OCI-LY7 (cell line): ENCODE measurements around the gene SLC9A3. TPM values are rescaled to one million over a fixed set of nuclear protein-coding genes. Genes with fewer than 3 reads are reported as not detected.

Experiments
- BruUV-seq: library from RNA; stranded (reverse); fragments of 400-500 nt; replicated peaks from 2 replicates; lab custom pipeline; 2021; lab: Mats Ljungman, UMichigan
- CTCF ChIA-PET: fragments of 300-600 bp; sonication (Branson Sonifier 250); formaldehyde crosslinking; loops from one replicate; lab custom pipeline; 2022; ENCODE audit warnings: antibody characterized with exemption; ENCODE audit not compliant: unreplicated experiment; lab: Charles Lee
- POLR2A ChIA-PET: fragments of 300-600 bp; sonication (Branson Sonifier 250); formaldehyde crosslinking; loops from one replicate; lab custom pipeline; 2022; ENCODE audit warnings: antibody characterized with exemption; lab: Charles Lee
- DNase-seq: peaks from one replicate; pipeline ENCODE4 v3.0.0-alpha.2; 2015; ENCODE audit warnings: low spot score
- H2AFZ ChIP-seq: fragments of 200-600 bp; sonication (generic), shearing (Covaris generic); 2 replicates; pipeline ENCODE4 v1.6.1; 2014; ENCODE audit warnings: mild to moderate bottlenecking, antibody characterized with exemption, low read length, moderate library complexity
- H3K27ac ChIP-seq: fragments of 200-600 bp; sonication (generic); 2 replicates; pipeline ENCODE4 v1.5.1; 2014; ENCODE audit warnings: mixed run types, low read depth, mild to moderate bottlenecking, moderate library complexity, low read length, inconsistent platforms; ENCODE audit not compliant: poor library complexity, severe bottlenecking
- H3K36me3 ChIP-seq: fragments of 200-600 bp; sonication (generic); 2 replicates; pipeline ENCODE4 v1.6.1; 2014; ENCODE audit warnings: mild to moderate bottlenecking, antibody characterized with exemption, low read length, moderate library complexity, mixed read lengths; ENCODE audit not compliant: insufficient read depth
- H3K4me1 ChIP-seq: fragments of 200-600 bp; sonication (generic); 2 replicates; pipeline ENCODE4 v1.5.1; 2014; ENCODE audit warnings: mild to moderate bottlenecking, low read length; ENCODE audit not compliant: insufficient read depth, poor library complexity, severe bottlenecking
- H3K4me2 ChIP-seq: fragments of 200-600 bp; sonication (generic); 2 replicates; pipeline ENCODE4 v1.6.1; 2014; ENCODE audit warnings: mild to moderate bottlenecking, low read length
- H3K4me3 ChIP-seq: fragments of 200-600 bp; sonication (generic); 2 replicates; pipeline ENCODE4 v1.5.1; 2014; ENCODE audit warnings: mild to moderate bottlenecking, low read depth, low read length; ENCODE audit not compliant: poor library complexity, severe bottlenecking
- H3K79me2 ChIP-seq: fragments of 200-600 bp; sonication (generic); 2 replicates; pipeline ENCODE4 v1.6.1; 2016; ENCODE audit warnings: low read depth, mild to moderate bottlenecking, low read length, moderate library complexity, mixed read lengths; ENCODE audit not compliant: insufficient read depth
- H3K9me2 ChIP-seq: fragments of 200-600 bp; sonication (generic); 2 replicates; pipeline ENCODE4 v1.6.1; 2016; ENCODE audit warnings: mild to moderate bottlenecking, low read length, mixed read lengths; ENCODE audit not compliant: insufficient read depth
- H3K9me3 ChIP-seq: fragments of 200-600 bp; sonication (generic); 2 replicates; pipeline ENCODE4 v1.6.1; 2014; ENCODE audit warnings: mild to moderate bottlenecking, mixed run types, low read length, mixed read lengths
- H4K20me1 ChIP-seq: fragments of 200-600 bp; sonication (generic); 2 replicates; pipeline ENCODE4 v1.6.1; 2014; ENCODE audit warnings: mild to moderate bottlenecking, antibody characterized with exemption, low read length, moderate library complexity, mixed read lengths; ENCODE audit not compliant: insufficient read depth
- CTCF ChIP-seq: fragments of 200-600 bp; sonication (generic); conservative IDR thresholded peaks from 2 replicates; pipeline ENCODE4 v1.5.1; 2014; ENCODE audit warnings: mild to moderate bottlenecking, antibody characterized with exemption, low read length, moderate library complexity, mixed read lengths
- EZH2phosphoT487 ChIP-seq: fragments of 200-600 bp; sonication (generic); IDR thresholded peaks from 2 replicates; pipeline ENCODE4 v1.6.1; 2018; ENCODE audit warnings: low read depth, borderline replicate concordance, mild to moderate bottlenecking, mixed run types, antibody characterized with exemption, low read length, moderate library complexity, mixed read lengths
- intact Hi-C: fragments of 100-400 bp; cut with micrococcal nuclease; formaldehyde crosslinking; loops from one replicate; pipeline ENCODE4 v1.10.0; 2022; ENCODE audit not compliant: unreplicated experiment
- total RNA-seq, 2 experiments: library from RNA; depleted of rRNA in 1 of 2; stranded (reverse); fragments of >200 nt in 1 of 2; shearing (Covaris generic) in 1 of 2; gene quantifications; 2 replicates each; pipeline ENCODE4 v1.2.3, GENCODE V29; 2014 to 2022

SLC9A3 gene
- total RNA-seq, 2 experiments from 2014 or later: 2.0 to 4.3 TPM

DNA sequence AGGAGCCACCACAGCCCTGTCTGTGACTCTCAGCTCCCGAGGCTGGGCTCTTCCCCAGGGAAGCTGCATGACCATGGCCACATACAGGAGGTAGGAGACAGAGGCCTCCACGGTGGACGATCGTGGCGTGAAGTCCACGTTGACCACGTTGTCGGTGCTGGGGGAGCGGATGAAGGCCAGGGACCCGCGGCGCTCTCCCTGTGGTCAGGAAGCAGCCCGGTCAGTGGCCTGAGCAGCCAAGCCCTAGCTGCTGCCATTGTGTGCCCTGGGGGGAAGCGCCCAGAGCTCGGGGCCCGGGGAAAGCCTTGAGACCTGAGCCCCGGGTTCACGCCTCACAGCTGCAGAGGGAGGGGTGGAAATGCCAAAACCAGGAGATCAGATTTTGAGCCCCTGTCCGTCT lies 47.0 kb downstream of the SLC9A3 start:
- H3K4me1 ChIP-seq: peaks cover 5% of the 10 kb centered on the region
- H3K4me3 ChIP-seq: no peak overlapping the region
- H3K27ac ChIP-seq: no peak overlapping the region
- no peak for DNase-seq
- H2AFZ ChIP-seq: no peak overlapping the region
- no peaks in the 10 kb centered on the region for H4K20me1 ChIP-seq
- intact Hi-C loops: loop anchor here (10.0 kb wide), 1 partner anchor 138 kb away; the partner anchor contains the start of gene CEP72
- no peaks in the 10 kb centered on the region for H3K9me3 ChIP-seq
- no TSS peak for BruUV-seq
- CTCF ChIA-PET: no interaction called here
- H3K9me2 ChIP-seq: no peaks in the 10 kb centered on the region
- POLR2A ChIA-PET: no interaction called here
- H3K36me3 ChIP-seq: no peaks in the 10 kb centered on the region
- peaks cover 3% of the 10 kb centered on the region; the same call in 1 of the 2 replicates for H3K79me2 ChIP-seq
- H3K4me2 ChIP-seq: no peak overlapping the region
- TF ChIP-seq CTCF (no peak), EZH2phosphoT487 (no peak)

DNA sequence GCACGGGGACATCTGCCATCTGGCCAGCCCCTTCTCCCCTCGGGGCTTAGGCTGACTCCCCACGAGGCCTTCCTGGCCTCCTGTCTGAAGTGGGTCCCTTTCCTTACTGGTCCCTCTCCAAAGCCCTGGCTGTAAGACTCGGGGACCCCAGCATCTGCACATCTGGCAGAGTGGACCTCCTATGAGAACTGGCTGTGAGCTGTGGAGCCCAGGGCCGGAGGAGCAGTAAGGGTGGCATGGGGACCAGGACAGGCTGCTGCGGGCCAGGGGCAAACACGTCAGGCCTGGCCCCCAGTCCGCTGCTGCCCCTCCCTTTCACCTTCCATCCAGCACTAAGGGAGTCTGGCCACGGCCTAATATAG lies 47.5 kb downstream of the SLC9A3 start:
- intact Hi-C loops: loop anchor here (10.0 kb wide), 1 partner anchor 138 kb away; the partner anchor contains the start of gene CEP72

More for the DNA sequence above, 47.5 kb downstream of the SLC9A3 start:
- no peaks in the 10 kb centered on the region for H3K9me3 ChIP-seq
- no peak overlapping the region for H3K4me3 ChIP-seq
- H3K4me2 ChIP-seq: no peak overlapping the region
- CTCF ChIA-PET: no interaction called here
- BruUV-seq: no TSS peak
- peaks cover 1% of the 10 kb centered on the region; the same call in 1 of the 2 replicates for H3K36me3 ChIP-seq
- H2AFZ ChIP-seq: no peak overlapping the region
- no peak overlapping the region for H3K27ac ChIP-seq
- H3K9me2 ChIP-seq: no peaks in the 10 kb centered on the region
- H4K20me1 ChIP-seq: peaks cover 1% of the 10 kb centered on the region; the same call in 1 of the 2 replicates
- peaks cover 9% of the 10 kb centered on the region for H3K4me1 ChIP-seq
- POLR2A ChIA-PET: interaction anchor here (0.6 kb wide), 1 partner anchor 809 kb away, joined by 5 read pairs; no protein-coding TSS in a partner anchor
- no peak for DNase-seq
- peaks cover 7% of the 10 kb centered on the region; the same call in 1 of the 2 replicates for H3K79me2 ChIP-seq
- TF ChIP-seq CTCF (no peak), EZH2phosphoT487 (no peak)
